GM23248 (cell line): ENCODE measurements around the gene FERMT3.

Experiments used
- EZH2 ChIP-seq: fragments of 200-600 bp; sonication (generic); IDR thresholded peaks from 2 replicates; pipeline ENCODE4 v1.6.1; 2018; ENCODE audit warnings: antibody characterized with exemption, mild to moderate bottlenecking; ENCODE audit not compliant: insufficient read depth, poor library complexity, severe bottlenecking
- EZH2phosphoT487 ChIP-seq: fragments of 200-600 bp; sonication (generic); IDR thresholded peaks from 2 replicates; pipeline ENCODE4 v1.6.1; 2018; ENCODE audit warnings: antibody characterized with exemption, moderate library complexity, mild to moderate bottlenecking, low read depth; ENCODE audit not compliant: insufficient read depth

DNA sequence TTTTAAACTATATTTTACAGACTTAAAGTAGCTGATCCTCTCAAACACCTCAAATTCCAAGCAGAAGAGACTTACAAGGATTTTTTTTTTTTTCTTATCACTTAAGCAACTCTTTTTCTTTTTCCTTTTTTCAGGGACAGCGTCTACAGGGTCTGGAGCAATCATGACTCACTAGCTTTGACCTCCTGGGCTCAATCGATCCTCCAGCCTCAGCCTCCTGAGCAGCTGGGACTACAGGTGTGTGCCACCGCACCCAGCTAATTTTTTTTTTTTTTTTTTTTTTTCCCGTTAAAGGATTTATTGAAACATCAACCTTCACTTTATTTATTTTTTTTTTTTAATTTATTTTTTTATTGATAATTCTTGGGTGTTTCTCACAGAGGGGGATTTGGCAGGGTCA is 36.1 kb upstream of the FERMT3 start:
- TF ChIP-seq EZH2phosphoT487, result no peak
- TF ChIP-seq EZH2, result no peak
